Ovary (tissue), 9 donors: ENCODE measurements around the gene PPP2R2B. TPM values are rescaled to one million over a fixed set of nuclear protein-coding genes. Genes with fewer than 3 reads are reported as not detected.

Experiments used
- DNase-seq, 5 donors: peaks; one replicate each; pipeline ENCODE4 v3.0.0-alpha.2; 2019 to 2020
- H3K27ac ChIP-seq, 2 donors: fragments of 200-600 bp; one replicate each; pipeline versions ENCODE4 v1.5.1 to v1.8.0; 2019 to 2022
- H3K27me3 ChIP-seq: fragments of 200-600 bp; one replicate; pipeline ENCODE4 v1.8.0; 2022
- H3K36me3 ChIP-seq: fragments of 200-600 bp; sonication (generic); one replicate; pipeline ENCODE4 v1.5.1; 2019
- H3K4me1 ChIP-seq: one replicate; pipeline ENCODE4 v1.8.1; 2013; ENCODE audit warnings: mild to moderate bottlenecking, moderate library complexity; ENCODE audit not compliant: insufficient read depth
- H3K4me3 ChIP-seq: fragments of 200-600 bp; sonication (generic); one replicate; pipeline ENCODE4 v1.5.1; 2017
- H3K9me3 ChIP-seq, 2 donors: fragments of 200-600 bp in 1 of 2; sonication (generic) in 1 of 2; one replicate each; pipeline versions ENCODE4 v1.5.1 to v1.8.1; 2013 to 2019; ENCODE audit warnings: mild to moderate bottlenecking in 1 of 2, moderate library complexity in 1 of 2
- CTCF ChIP-seq, 3 donors: fragments of 450-650 bp in 2 of 3; fragments of 200-600 bp in 1 of 3; IDR thresholded peaks; one replicate each; pipeline versions ENCODE4 v1.5.1 to v1.8.0; 2016 to 2022; ENCODE audit warnings: antibody characterized with exemption in 3 of 3, mild to moderate bottlenecking in 1 of 3
- EP300 ChIP-seq: sonication (generic); formaldehyde crosslinking; IDR thresholded peaks from one replicate; pipeline ENCODE4 v1.6.1; 2017; ENCODE audit warnings: antibody characterized with exemption
- POLR2A ChIP-seq: fragments of 450-650 bp; IDR thresholded peaks from one replicate; pipeline ENCODE4 v1.6.1; 2017; ENCODE audit warnings: antibody characterized with exemption, mild to moderate bottlenecking, moderate library complexity
- WGBS, 3 donors: extraction: QIAGEN DNeasy Blood & Tissue Kit in 1 of 3; methylation state at CpG; one replicate each; pipeline versions ENCODE4 v1.1.5 to v1.1.7; 2013 to 2017; 5-methylcytosine and 5-hydroxymethylcytosine counted together
- intact Hi-C, 4 donors: fragments of 100-400 bp; cut with DNase I; formaldehyde crosslinking; loops; one replicate each; pipeline versions ENCODE4 v1.11.0 to v1.15.1; 2022 to 2023
- polyA plus RNA-seq, 2 donors: library from polyadenylated mRNA; stranded (reverse); fragments of 200-250 nt in 1 of 2; fragments of 350-450 nt in 1 of 2; fragmentation: Illumina TruSeq in 1 of 2; extraction: RNeasy Lipid Tissue Mini Kit (QIAGEN cat#74804) in 1 of 2; gene quantifications; one replicate each; pipeline ENCODE4 v1.2.3, GENCODE V29; 2013 to 2014
- total RNA-seq, 7 donors: library from RNA; depleted of rRNA in 2 of 7; stranded (reverse); fragments of >200 nt in 2 of 7; fragmentation: NEBNext Ultra II Directional in 3 of 7; extraction: Animal tissue kit (Norgen Biotek cat#: 25700) in 3 of 7; gene quantifications; one replicate each; pipeline versions ENCODE4 v1.1.0 to v1.2.4, GENCODE V29; 2016 to 2023
- donor health status: DM: no; HTN: no; CAD: no; lungs with moderate emphysema.
- donor health status: DM: no; HTN: no; CAD: no.
- donor health status: Bipolar disorder and iron deficiency.
- donor health status: DM: yes; HTN: yes; CAD: no.
- donor health status: DM: no; HTN: no; CAD: no.
- donor health status: DM: yes; HTN: yes; CAD: no.

Gene PPP2R2B
- total and polyA plus RNA-seq, 9 donors, result 0.12 to 20.8 (median 1.2) TPM; not detected in 1

GRCh38 chr5:146799671-146800070 lies 78.9 kb downstream of the PPP2R2B start:
- no peaks in the 10 kb centered on the region for H3K36me3 ChIP-seq
- no peak for DNase-seq
- H3K4me1 ChIP-seq, result no peaks in the 10 kb centered on the region
- H3K9me3 ChIP-seq, result no peaks in the 10 kb centered on the region
- H3K27ac ChIP-seq, result no peak overlapping the region
- H3K4me3 ChIP-seq, result no peak overlapping the region
- no peaks in the 10 kb centered on the region for H3K27me3 ChIP-seq
- 62 to 66% (median 65%) methylated on average over 5 of the region's 5 CpGs for WGBS, 3 donors
- TF ChIP-seq POLR2A (no peak), CTCF (IDR thresholded peaks at IDR 0.05) (no peak), EP300 (no peak)
- intact Hi-C loops, result no loop called here

- WGBS, 3 donors, result 10 to 36% (median 24%) methylated on average over 1 of the region's 1 CpG
- H3K4me1 ChIP-seq, result no peaks in the 10 kb centered on the region
Measured at GRCh38 chr5:146799231-146799630, 79.3 kb downstream of the PPP2R2B start.

DNA sequence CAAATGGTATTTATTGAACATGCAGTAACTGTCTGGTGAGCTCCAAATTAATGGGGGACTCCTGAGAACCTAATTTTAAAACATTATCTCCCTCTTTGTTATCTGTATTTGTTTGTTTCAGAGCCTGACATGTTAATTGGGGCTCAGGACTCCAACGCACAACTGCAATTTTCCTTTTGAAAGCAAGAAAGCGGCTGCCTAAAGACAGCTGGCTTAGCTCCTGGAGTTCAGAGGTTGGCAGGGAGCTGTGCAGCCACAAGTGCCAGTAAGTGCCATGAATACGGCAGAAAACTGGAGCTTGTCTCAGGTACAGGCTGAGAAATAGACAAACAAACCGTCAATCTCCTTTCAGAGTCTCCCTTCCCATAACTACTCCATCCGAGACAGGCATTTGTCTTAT lies 80.9 kb downstream of the PPP2R2B start:
- DNase-seq, result no peak
- Histone ChIP-seq H3K27me3 (no peaks in the 10 kb centered on the region), H3K4me1 (no peaks in the 10 kb centered on the region), H3K4me3 (no peak overlapping the region), H3K27ac (no peak overlapping the region), H3K9me3 (no peaks in the 10 kb centered on the region), H3K36me3 (no peaks in the 10 kb centered on the region)
- WGBS, 3 donors, result 5 to 17% (median 8%) methylated on average over 5 of the region's 5 CpGs
- no peak for TF ChIP-seq CTCF (IDR thresholded peaks at IDR 0.05)
- TF ChIP-seq POLR2A, result no peak
- TF ChIP-seq EP300, result no peak
- intact Hi-C loops, result no loop called here

More at GRCh38 chr5:146799231-146799630, 79.3 kb downstream of the PPP2R2B start:
- H3K27ac ChIP-seq, result no peak overlapping the region
- H3K4me3 ChIP-seq, result no peak overlapping the region
- H3K27me3 ChIP-seq, result no peaks in the 10 kb centered on the region
- TF ChIP-seq CTCF (IDR thresholded peaks at IDR 0.05), result no peak
- intact Hi-C loops, result no loop called here
- DNase-seq, result no peak
- H3K36me3 ChIP-seq, result no peaks in the 10 kb centered on the region
- H3K9me3 ChIP-seq, result no peaks in the 10 kb centered on the region

DNA sequence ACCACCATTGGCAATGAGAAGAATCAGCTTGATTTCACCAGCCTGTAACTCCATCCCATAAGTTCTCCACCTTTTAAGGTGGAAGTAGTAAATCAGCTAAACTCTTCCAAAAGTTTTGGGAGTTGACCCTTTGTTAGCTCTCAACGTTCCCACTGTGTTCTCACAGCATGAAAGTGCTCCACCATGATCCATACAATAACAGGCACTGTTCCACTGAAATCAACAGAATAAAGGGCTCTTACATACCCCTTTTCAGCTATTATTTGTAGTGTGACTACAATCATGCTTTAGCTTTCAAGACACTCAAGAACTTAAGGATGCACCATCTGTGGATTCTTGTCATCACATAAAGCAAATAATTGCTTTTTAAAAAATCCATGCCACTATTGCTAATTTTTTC lies 81.6 kb downstream of the PPP2R2B start:
- 9 to 32% (median 11%) methylated on average over 1 of the region's 1 CpG for WGBS, 3 donors
- H3K4me3 ChIP-seq, result no peak overlapping the region
- no peak for TF ChIP-seq EP300
- TF ChIP-seq POLR2A, result no peak
- TF ChIP-seq CTCF (IDR thresholded peaks at IDR 0.05), result no peak
- no peak for DNase-seq
- no peaks in the 10 kb centered on the region for H3K4me1 ChIP-seq
- H3K36me3 ChIP-seq, result no peaks in the 10 kb centered on the region
- H3K9me3 ChIP-seq, result no peaks in the 10 kb centered on the region
- H3K27ac ChIP-seq, result no peak overlapping the region
- no peaks in the 10 kb centered on the region for H3K27me3 ChIP-seq
- intact Hi-C loops, result no loop called here

GRCh38 chr5:146796144-146796543 lies 82.4 kb downstream of the PPP2R2B start:
- no peak overlapping the region for H3K27ac ChIP-seq
- no peak for DNase-seq
- H3K4me3 ChIP-seq, result no peak overlapping the region
- no peak for TF ChIP-seq CTCF (IDR thresholded peaks at IDR 0.05)
- TF ChIP-seq EP300, result no peak
- no peak for TF ChIP-seq POLR2A
- H3K27me3 ChIP-seq, result no peaks in the 10 kb centered on the region
- no peaks in the 10 kb centered on the region for H3K9me3 ChIP-seq
- no peaks in the 10 kb centered on the region for H3K36me3 ChIP-seq
- H3K4me1 ChIP-seq, result no peaks in the 10 kb centered on the region
- intact Hi-C loops, result no loop called here
- whole genome bisulfite sequencing, 3 donors, result 67 to 80% (median 69%) methylated on average over 4 of the region's 4 CpGs
